HG03442 (cell line): ENCODE measurements around the gene CACNA2D2.

Experiments used
- ATAC-seq: cut with Tn5 transposase; IDR thresholded peaks from one replicate; pipeline ENCODE4 v1.9.1; 2021; ENCODE audit warnings: mild to moderate bottlenecking, moderate library complexity; ENCODE audit not compliant: unreplicated experiment

The CACNA2D2 gene

DNA sequence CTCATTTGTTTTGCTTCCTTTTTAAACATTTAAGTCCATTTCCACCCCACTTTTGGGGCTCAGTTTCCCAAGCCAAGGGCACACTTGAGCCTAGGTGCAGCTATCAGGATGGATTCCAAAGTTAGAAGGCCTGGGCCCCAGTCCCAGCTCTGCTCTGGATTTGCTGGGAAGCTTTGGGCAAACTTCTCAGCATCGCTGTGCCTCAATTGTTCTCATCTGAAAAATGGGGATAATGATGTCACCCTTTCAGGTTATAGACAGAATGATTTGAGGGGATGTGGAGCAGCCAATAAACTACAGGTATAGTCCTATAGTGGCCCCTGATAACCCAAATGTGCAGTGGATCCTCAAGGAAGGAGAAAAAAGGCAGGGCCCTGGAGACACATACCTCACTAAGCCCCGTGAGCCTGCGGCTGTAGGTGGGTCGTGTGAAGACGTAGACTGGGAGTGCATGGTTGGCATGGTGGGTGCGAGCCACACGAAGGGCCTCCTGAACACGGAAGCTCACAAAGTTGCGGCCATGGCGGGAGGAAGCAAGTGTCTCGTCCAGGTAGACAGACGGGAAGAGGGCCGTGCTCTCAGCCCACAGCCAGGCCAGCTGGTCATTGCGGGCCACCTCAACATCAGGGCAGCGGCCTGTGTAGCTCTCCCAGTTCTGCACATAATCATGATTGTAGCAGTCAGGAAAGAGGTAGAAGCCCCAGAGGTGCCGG, 184.1 kb downstream of the CACNA2D2 start:
- ATAC-seq: no peak

DNA sequence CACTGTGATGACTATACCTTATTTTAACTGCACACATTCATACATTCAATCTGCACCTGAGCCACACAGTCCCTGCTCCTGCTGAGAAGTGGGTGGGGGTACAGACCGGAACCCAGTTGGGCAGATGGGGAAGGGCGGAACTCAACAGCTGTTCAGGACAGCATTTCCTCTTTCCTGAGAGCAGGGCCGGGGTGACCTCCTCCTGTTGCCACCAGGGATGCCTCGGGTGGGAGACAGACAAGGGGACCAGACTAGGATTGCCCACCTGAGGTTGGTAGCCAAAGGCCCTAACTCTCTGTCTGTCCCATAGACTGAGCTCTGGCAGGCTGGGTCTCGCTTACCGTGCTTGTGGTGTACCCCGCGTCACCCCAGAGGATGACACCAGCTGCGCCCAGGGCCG, 184.8 kb downstream of the CACNA2D2 start:
- no peak for ATAC-seq

DNA sequence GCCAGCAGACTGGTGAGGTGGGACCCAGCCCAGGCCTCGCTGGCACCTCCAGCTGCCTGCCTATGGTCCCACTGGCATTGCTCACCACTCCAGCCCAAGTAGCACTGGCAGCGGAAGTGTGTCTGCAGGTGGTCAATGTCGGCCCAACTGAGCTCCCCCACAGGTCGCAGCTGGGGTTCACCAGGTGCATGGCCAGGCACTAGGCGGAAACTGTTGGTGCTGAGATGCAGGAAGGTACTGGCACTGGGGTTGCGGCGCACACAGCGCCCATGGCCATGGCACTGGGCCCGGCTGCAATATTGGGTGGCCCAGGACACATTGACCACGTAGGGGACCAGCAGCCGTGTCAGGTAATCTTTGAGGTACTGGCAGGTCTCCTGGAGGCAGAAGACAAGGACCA, 185.3 kb downstream of the CACNA2D2 start:
- ATAC-seq: no peak

DNA sequence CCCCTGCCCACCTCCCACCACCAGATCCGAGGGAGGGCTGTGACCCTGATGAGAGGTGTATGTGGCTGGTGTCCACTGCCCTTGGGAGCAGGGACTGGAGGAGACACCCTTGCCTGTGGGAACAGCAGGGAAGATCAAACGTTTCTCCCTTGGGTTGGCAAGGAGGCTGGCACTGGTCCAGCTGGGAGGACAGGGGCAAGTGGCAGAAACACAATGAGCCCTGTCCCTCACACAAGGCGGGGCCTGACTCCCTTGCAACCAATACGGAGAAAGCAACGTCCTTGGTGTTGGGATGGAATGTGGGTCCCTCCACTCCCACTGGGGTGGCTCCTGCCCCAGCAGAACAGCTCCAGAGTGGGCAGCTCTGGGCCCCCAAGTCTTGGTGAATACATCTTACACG, 186.1 kb downstream of the CACNA2D2 start:
- no peak for ATAC-seq

DNA sequence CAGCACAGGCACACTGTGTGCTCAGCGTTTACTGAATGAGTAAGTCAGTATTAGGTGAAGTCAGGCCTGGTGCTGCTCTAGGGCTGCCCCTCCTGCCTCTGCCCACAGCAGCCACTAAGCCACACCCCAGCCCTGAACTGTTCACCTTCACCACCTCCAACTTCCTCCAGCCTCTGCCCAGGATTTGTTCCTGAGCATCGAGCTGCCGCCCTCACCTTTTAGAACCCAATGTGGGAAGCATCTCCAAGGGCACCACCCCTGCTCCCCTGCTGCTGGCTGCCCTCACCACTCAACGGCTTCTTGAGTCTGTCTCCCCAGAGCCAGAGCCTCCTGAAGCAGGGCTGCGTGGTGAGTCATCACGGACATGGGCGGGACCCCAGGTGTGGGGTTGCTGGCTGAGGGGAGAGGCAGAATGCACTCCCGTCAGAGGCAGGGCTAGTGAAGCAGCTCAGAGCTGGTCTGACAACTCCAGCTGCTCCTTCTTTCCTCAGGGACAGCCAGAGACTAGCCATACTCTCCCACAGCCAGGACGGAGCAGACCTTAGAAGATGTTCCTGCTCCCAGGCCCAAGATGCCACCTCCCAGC, 186.7 kb downstream of the CACNA2D2 start:
- no peak for ATAC-seq

DNA sequence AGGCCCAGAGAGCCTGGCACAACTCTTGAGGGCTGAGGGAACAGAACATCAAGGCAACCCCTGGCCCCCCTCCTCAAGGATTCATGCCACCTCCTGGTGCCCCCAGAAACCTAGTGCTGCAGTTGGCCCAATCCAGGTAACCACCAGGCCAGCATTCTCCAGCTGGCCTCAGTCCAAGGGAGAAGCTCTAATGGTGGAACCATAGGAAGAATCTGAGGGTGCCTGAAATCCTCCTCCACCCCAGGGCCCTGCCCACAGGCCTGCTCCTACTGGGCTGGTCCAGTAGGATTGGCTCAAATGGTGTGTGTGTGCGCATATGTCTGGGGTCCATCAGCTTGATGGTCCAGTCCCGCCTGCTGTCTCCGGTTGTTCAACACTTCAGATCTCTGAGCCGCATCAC, 188.6 kb downstream of the CACNA2D2 start:
- ATAC-seq: no peak

DNA sequence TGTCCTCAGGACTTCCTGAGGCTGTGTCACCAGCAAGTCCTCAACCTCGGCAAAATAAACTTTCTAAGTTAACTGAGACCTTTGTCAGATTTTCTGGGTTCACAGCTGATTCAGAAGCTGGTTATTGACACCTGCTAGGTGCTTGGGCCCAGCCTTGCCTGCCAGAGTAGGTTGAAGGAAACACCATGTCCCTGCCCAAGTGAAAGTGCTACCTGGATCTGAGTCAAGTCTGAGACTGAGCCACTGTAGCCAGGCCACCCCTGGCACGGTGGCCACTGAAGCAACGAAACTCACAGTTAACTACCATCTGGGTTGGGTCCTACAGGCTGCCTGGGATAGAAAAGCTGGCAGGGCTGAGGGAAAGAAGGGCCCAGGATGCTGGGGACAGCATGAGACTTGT, 189.1 kb downstream of the CACNA2D2 start:
- no peak for ATAC-seq
